D721Med (cell line): ENCODE measurements around the gene EHHADH.

Experiments
- DNase-seq: peaks from one replicate; pipeline ENCODE4 v3.0.0; 2011; ENCODE audit warnings: low spot score; ENCODE audit not compliant: insufficient read length
- FAIRE-seq: peaks from 2 replicates; lab custom pipeline; 2011; peaks lifted over from hg19 to GRCh38; lab: Jason Lieb, UNC
- CTCF ChIP-seq: IDR thresholded peaks from 2 replicates; pipeline ENCODE4 v1.5.1; 2012; ENCODE audit warnings: mild to moderate bottlenecking, control low read depth; ENCODE audit not compliant: insufficient read depth; ENCODE audit errors: missing control alignments

The EHHADH gene

DNA sequence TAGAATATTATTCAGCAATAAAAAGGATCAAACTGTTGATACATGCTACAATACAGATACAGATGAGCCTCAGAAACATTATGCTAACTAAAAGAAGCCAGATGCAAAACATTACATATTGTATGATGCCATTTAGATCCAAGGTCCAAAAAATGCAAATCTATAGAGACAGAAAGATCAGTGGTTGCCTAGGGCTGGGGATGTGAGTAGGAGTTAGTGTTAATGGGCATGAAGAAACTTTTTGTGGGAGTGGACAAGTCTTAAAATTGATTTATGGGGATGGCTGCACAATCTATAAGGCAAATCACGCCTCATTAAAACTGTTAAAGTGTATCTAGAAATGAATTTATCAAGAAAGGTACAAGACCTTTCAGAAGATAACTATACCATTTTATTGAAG is 45.0 kb downstream of the EHHADH start:
- no peak for TF ChIP-seq CTCF
- no peak for DNase-seq
- no peak for FAIRE-seq

- DNase-seq (no peak), FAIRE-seq (no peak)
- no peak for TF ChIP-seq CTCF
Observed at GRCh38 chr3:185207931-185208746, 45.7 kb downstream of the EHHADH start.

- FAIRE-seq (no peak), DNase-seq (no peak)
- no peak for TF ChIP-seq CTCF
Observed at GRCh38 chr3:185207481-185207880, 46.4 kb downstream of the EHHADH start.

- no peak for TF ChIP-seq CTCF
- DNase-seq, result no peak
- FAIRE-seq, result no peak
Observed at GRCh38 chr3:185205865-185206264, 48.0 kb downstream of the EHHADH start.

GRCh38 chr3:185204894-185205293 is 49.0 kb downstream of the EHHADH start:
- no peak for TF ChIP-seq CTCF
- no peak for FAIRE-seq

DNA sequence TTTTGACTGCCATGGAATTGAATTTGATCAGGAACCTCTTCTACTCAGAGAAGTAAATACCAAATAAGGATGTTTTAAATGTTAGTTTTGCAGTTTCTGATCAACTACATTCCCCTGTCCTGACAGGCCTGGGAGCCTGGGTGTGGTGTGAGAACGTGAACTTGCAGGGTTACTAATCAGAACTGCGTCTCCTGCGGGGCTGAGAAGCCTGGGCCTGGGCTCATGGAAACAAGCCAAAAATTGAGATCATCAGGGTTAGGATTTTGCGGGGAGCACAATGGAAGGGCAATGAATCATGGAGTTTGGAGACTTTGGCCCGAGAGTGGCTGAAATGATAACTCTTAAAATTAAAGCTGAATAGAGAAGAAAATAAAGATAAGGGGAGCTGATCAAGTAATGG is 53.2 kb downstream of the EHHADH start:
- DNase-seq (no peak), FAIRE-seq (no peak)
- no peak for TF ChIP-seq CTCF

More at GRCh38 chr3:185204894-185205293, 49.0 kb downstream of the EHHADH start:
- no peak for DNase-seq

- DNase-seq (no peak), FAIRE-seq (no peak)
- no peak for TF ChIP-seq CTCF
Observed at GRCh38 chr3:185199671-185200070, 54.2 kb downstream of the EHHADH start.
